Measurements from ENCODE around the gene YLPM1.

The YLPM1 gene

DNA sequence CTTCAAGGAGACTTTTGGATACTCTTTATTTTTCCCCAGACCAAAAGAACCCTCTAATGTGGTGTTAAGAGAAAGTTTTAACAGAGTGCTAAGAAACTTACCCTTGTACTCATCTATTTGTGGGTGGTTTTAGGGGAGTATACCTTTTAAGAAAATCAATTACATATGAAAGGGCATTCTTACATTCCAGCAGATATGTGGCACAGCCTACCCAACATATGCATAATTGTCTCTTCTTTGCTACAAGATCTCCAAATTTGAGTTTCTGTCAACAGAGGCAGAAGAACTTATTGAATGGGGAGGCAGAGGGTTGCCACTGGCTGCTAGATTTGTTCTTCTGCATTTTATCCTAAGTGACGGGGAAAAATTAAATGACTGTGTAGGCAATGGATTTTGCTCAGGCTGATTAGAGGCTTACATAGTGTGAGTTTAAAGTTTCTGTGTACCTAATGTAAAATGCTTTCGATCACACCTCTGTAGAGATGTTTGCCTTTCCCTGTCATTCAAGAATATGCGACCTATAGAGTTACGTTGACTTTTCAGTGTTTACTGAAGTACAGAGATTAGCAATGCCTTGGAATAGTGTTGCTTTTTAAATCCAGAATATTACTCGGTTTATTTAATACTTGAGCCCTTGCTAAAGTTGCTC, 58.3 kb downstream of the YLPM1 start:
- H3K9ac ChIP-seq (ENCODE audit: low read length in 2 of 2): no peak overlapping the region

DNA sequence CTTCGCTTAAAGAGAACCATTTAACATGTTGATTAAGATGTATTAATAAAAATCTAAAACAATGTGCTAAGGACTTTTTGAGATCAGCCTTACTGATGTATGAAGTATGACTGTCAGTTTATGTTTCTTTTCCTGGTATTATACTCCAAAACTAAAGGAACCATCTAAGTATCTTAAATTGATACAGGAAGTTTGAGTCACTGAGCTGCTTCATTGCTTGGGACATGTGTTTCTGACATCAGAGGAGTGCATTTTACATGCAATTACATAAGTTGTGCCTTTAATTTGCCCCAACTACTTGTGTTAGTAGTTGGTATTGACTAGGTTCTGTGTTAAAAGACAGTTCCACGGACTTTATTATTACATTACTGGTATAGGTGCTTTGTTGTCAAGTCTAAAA, 61.9 kb downstream of the YLPM1 start:
- Histone ChIP-seq H3K4me1 (ENCODE audit: control insufficient read depth, insufficient read depth, low read length) (no peaks in the 10 kb centered on the region), H3K9me3 (ENCODE audit: control insufficient read depth in 2 of 2, low read length in 2 of 2) (no peaks in the 10 kb centered on the region), H3K27me3 (ENCODE audit: control insufficient read depth in 1 of 2, insufficient read depth in 2 of 2, low read length in 2 of 2) (no peaks in the 10 kb centered on the region), H3K36me3 (ENCODE audit: control insufficient read depth in 2 of 2, insufficient read depth in 2 of 2, low read length in 2 of 2) (peaks cover 22 to 30% of the 10 kb centered on the region in 2 donors), H3K4me3 (ENCODE audit: low read length in 2 of 2) (no peak overlapping the region), H3K9ac (ENCODE audit: low read length in 2 of 2) (no peak overlapping the region), H3K27ac (ENCODE audit: low read length) (no peak overlapping the region)

More for the DNA sequence above, 58.3 kb downstream of the YLPM1 start:
- no peaks in the 10 kb centered on the region for H3K4me1 ChIP-seq (ENCODE audit: control insufficient read depth, insufficient read depth, low read length)
- H3K4me3 ChIP-seq (ENCODE audit: low read length in 2 of 2): no peak overlapping the region
- no peak overlapping the region for H3K27ac ChIP-seq (ENCODE audit: low read length)
- H3K27me3 ChIP-seq (ENCODE audit: control insufficient read depth in 1 of 2, insufficient read depth in 2 of 2, low read length in 2 of 2): no peaks in the 10 kb centered on the region
- H3K36me3 ChIP-seq (ENCODE audit: control insufficient read depth in 2 of 2, insufficient read depth in 2 of 2, low read length in 2 of 2): peaks cover 30 to 40% of the 10 kb centered on the region in 2 donors
- H3K9me3 ChIP-seq (ENCODE audit: control insufficient read depth in 2 of 2, low read length in 2 of 2): no peaks in the 10 kb centered on the region

DNA sequence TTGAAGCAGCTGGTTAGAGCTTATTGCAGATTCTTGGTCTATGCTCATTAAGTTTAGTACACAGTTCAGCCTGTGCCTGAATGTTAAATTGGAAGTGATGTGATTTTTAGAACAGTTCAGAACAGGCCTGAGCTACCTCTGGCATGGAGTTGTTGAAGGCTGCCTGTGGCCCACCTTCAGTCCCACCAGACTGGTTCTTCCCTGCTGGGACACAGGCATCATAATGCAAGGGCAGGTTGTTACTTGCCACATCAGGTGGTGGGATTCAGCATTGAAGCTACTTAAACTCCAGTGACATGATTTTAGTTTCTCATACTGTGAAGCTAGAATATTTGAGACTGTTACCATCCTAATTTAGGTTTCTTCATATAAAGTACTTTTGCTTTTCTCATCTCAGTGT, 63.5 kb downstream of the YLPM1 start:
- Histone ChIP-seq H3K9ac (ENCODE audit: low read length in 2 of 2) (no peak overlapping the region), H3K36me3 (ENCODE audit: control insufficient read depth in 2 of 2, insufficient read depth in 2 of 2, low read length in 2 of 2) (peaks cover 18 to 30% of the 10 kb centered on the region in 2 donors)

DNA sequence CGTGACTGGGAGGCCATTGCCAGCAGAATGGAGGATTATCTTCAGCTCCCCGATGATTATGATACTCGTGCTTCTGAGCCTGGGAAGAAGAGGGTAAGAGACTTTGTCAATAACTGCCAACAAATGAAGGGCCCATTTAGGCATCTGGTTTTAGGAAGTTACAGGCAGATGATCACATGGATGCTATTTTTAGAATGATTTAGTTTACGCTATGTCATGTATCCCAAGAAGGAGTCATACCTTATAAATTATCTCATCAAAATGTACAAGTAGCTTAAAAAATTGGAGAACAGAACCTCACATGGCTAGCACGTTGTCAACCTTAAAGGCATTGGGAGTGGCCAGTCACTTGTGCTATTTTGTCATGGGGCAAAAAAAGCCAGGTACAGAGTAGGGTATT, 66.1 kb downstream of the YLPM1 start:
- no peaks in the 10 kb centered on the region for H3K9me3 ChIP-seq (ENCODE audit: control insufficient read depth in 2 of 2, low read length in 2 of 2)
- H3K4me3 ChIP-seq (ENCODE audit: low read length in 2 of 2): no peak overlapping the region
- no peak overlapping the region for H3K27ac ChIP-seq (ENCODE audit: low read length)
- no peaks in the 10 kb centered on the region for H3K27me3 ChIP-seq (ENCODE audit: control insufficient read depth in 1 of 2, insufficient read depth in 2 of 2, low read length in 2 of 2)
- H3K4me1 ChIP-seq (ENCODE audit: control insufficient read depth, insufficient read depth, low read length): no peaks in the 10 kb centered on the region
- H3K36me3 ChIP-seq (ENCODE audit: control insufficient read depth in 2 of 2, insufficient read depth in 2 of 2, low read length in 2 of 2): peaks cover 16 to 26% of the 10 kb centered on the region in 2 donors
- no peak overlapping the region for H3K9ac ChIP-seq (ENCODE audit: low read length in 2 of 2)

More for the DNA sequence above, 63.5 kb downstream of the YLPM1 start:
- H3K27me3 ChIP-seq (ENCODE audit: control insufficient read depth in 1 of 2, insufficient read depth in 2 of 2, low read length in 2 of 2): no peaks in the 10 kb centered on the region
- H3K9me3 ChIP-seq (ENCODE audit: control insufficient read depth in 2 of 2, low read length in 2 of 2): no peaks in the 10 kb centered on the region
- no peaks in the 10 kb centered on the region for H3K4me1 ChIP-seq (ENCODE audit: control insufficient read depth, insufficient read depth, low read length)
- no peak overlapping the region for H3K27ac ChIP-seq (ENCODE audit: low read length)
- no peak overlapping the region for H3K4me3 ChIP-seq (ENCODE audit: low read length in 2 of 2)

DNA sequence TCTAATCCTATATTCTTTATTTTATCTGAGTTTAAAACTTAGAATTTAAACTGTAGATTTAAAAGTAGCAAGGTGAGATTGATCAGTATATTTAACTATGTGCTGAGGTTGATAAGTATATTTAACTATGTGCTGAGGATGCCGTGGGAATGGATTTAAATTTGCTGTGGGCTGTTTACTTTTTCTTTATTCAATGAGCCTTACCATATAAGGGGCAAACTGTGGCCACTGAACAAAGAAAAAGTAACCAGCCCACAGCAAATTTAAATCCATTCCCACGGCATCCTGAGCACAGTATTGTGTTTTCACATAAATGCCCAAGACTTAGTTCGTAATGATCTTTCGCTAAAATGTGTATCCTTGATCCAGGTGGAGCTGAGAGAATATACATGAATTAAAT, 69.7 kb downstream of the YLPM1 start:
- H3K27ac ChIP-seq (ENCODE audit: low read length): no peak overlapping the region
- H3K9me3 ChIP-seq (ENCODE audit: control insufficient read depth in 2 of 2, low read length in 2 of 2): no peaks in the 10 kb centered on the region
- no peak overlapping the region for H3K9ac ChIP-seq (ENCODE audit: low read length in 2 of 2)
- no peaks in the 10 kb centered on the region for H3K4me1 ChIP-seq (ENCODE audit: control insufficient read depth, insufficient read depth, low read length)
- peaks cover 20 to 26% of the 10 kb centered on the region in 2 donors for H3K36me3 ChIP-seq (ENCODE audit: control insufficient read depth in 2 of 2, insufficient read depth in 2 of 2, low read length in 2 of 2)
- H3K4me3 ChIP-seq (ENCODE audit: low read length in 2 of 2): no peak overlapping the region
- no peaks in the 10 kb centered on the region for H3K27me3 ChIP-seq (ENCODE audit: control insufficient read depth in 1 of 2, insufficient read depth in 2 of 2, low read length in 2 of 2)

DNA sequence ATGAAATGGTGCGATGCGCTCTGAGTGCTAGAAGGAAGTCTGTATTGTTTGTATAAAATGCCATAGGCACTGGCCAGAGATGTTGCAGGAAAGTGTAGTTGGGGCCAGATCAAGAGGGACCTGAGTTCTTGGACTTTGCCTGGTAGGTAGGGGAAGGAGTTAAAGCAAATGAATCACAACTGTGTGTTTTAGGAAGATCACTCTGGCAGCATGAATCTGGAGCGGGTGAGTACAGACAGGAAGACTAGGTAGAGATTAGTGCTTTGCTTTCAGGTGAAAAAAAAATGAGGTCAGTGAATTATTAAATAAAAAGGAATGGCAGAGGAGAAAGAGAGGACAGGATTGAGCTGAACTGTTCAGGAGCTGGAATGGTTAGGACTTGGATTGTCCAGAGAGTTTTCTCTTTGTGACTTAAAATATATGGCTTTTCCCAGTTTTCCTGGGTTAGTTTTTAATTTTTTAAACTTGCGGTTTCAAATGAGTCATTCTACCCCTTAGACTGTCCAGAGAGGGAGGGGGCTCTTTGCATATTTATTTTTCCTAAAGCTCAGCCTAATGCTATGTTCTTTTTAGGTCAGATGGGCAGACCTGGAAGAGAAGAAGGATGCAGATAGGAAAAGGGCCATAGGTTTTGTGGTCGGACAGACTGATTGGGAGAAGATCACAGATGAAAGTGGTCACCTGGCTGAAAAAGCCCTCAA, 71.7 kb downstream of the YLPM1 start:
- H3K9ac ChIP-seq (ENCODE audit: low read length in 2 of 2): no peak overlapping the region
- no peaks in the 10 kb centered on the region for H3K27me3 ChIP-seq (ENCODE audit: control insufficient read depth in 1 of 2, insufficient read depth in 2 of 2, low read length in 2 of 2)
- H3K4me3 ChIP-seq (ENCODE audit: low read length in 2 of 2): no peak overlapping the region
- no peaks in the 10 kb centered on the region for H3K9me3 ChIP-seq (ENCODE audit: control insufficient read depth in 2 of 2, low read length in 2 of 2)
- H3K36me3 ChIP-seq (ENCODE audit: control insufficient read depth in 2 of 2, insufficient read depth in 2 of 2, low read length in 2 of 2): peaks cover 12 to 16% of the 10 kb centered on the region in 2 donors
- no peaks in the 10 kb centered on the region for H3K4me1 ChIP-seq (ENCODE audit: control insufficient read depth, insufficient read depth, low read length)
- H3K27ac ChIP-seq (ENCODE audit: low read length): no peak overlapping the region

DNA sequence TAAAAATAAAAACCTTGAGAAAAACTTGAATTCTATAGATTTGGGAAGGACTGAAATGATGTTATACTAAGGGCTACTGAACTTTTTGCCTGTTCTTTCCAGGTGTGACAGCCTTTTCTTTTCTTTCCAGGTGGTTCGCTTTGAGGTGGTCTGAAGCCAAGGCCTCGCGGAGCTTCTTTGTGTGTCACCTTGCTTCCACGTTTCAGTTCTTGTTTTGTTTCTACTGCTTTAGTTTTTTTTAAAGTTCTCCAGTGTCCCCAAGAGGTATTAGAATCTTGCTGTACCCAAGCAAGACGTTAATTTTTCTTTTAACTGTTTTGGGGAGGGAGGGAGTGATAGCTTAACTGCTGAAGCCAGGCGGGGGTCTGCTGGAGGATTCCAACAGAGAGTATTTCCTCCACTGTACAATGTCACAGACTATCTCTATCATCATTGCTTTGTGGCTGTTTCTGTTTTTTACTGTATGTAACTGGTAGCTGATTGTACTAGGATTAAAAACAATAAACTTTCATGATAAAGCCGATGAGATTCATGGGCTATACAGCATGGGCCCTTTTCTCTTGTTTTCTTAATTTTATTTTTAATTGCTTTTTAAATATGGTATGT, 72.6 kb downstream of the YLPM1 start:
- Histone ChIP-seq H3K9me3 (ENCODE audit: control insufficient read depth in 2 of 2, low read length in 2 of 2) (no peaks in the 10 kb centered on the region), H3K4me1 (ENCODE audit: control insufficient read depth, insufficient read depth, low read length) (no peaks in the 10 kb centered on the region), H3K27me3 (ENCODE audit: control insufficient read depth in 1 of 2, insufficient read depth in 2 of 2, low read length in 2 of 2) (no peaks in the 10 kb centered on the region), H3K9ac (ENCODE audit: low read length in 2 of 2) (no peak overlapping the region), H3K27ac (ENCODE audit: low read length) (no peak overlapping the region), H3K4me3 (ENCODE audit: low read length in 2 of 2) (no peak overlapping the region), H3K36me3 (ENCODE audit: control insufficient read depth in 2 of 2, insufficient read depth in 2 of 2, low read length in 2 of 2) (peaks cover 10 to 11% of the 10 kb centered on the region in 2 donors)

DNA sequence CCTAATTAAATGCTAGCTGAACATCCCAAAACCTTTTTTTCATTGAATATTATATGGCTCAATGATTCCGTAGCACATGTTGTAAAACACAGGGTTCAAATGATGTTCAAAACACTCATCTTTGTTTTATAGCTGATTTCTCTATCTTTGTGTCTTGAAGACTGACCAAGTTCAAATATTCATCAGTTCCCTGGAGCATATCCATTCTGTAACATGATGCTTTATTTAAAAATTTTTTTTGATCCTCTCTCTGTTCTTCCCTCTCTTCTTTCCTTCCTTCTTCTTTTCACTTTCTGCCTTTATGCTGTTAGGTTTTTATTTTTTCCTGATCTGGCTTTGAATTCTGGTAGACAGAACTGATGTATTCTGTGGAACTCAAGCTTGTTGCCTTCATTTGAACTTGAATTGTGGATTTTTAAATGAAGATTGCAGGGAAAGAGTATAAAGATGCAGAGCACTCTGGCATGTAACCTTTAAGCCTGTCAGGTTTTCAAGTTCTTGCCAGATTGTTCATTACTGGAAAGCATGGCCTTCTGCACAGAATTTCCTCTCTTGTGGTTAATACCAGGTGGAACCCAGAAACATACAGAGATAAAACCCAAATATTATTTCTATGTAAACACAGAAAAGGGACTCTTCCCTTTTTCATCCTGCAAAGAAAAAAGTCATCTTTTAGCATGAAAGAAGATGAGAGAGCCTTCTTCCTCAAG, 73.3 kb downstream of the YLPM1 start:
- no peak overlapping the region for H3K4me3 ChIP-seq (ENCODE audit: low read length in 2 of 2)
- H3K9me3 ChIP-seq (ENCODE audit: control insufficient read depth in 2 of 2, low read length in 2 of 2): no peaks in the 10 kb centered on the region
- H3K9ac ChIP-seq (ENCODE audit: low read length in 2 of 2): no peak overlapping the region
- H3K4me1 ChIP-seq (ENCODE audit: control insufficient read depth, insufficient read depth, low read length): no peaks in the 10 kb centered on the region
- H3K36me3 ChIP-seq (ENCODE audit: control insufficient read depth in 2 of 2, insufficient read depth in 2 of 2, low read length in 2 of 2): peaks cover 6 to 10% of the 10 kb centered on the region in 2 donors
- no peak overlapping the region for H3K27ac ChIP-seq (ENCODE audit: low read length)
- H3K27me3 ChIP-seq (ENCODE audit: control insufficient read depth in 1 of 2, insufficient read depth in 2 of 2, low read length in 2 of 2): no peaks in the 10 kb centered on the region

DNA sequence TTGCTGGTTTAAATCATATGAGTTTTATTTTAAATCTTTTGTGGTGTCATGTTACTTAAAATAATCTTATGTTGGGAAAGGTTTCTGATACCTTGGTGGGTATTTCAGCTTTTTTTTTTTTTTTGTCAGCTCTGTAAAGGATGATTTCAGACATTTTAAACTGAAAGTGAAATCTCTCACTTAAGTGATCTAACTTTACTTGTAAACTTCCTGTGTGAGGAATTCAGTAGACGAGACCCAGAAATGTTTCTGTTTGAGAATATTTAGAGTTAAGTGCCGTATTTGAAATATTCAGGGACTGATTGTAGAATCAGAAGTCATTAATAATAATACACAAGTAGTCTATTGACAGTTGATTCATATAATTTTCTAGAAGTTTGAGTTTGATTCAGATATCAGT, 75.0 kb downstream of the YLPM1 start:
- H3K36me3 ChIP-seq (ENCODE audit: control insufficient read depth in 2 of 2, insufficient read depth in 2 of 2, low read length in 2 of 2): peaks cover 6 to 12% of the 10 kb centered on the region in 2 donors
- H3K4me3 ChIP-seq (ENCODE audit: low read length in 2 of 2): no peak overlapping the region
- H3K27me3 ChIP-seq (ENCODE audit: control insufficient read depth in 1 of 2, insufficient read depth in 2 of 2, low read length in 2 of 2): no peaks in the 10 kb centered on the region
- H3K4me1 ChIP-seq (ENCODE audit: control insufficient read depth, insufficient read depth, low read length): no peaks in the 10 kb centered on the region
- no peak overlapping the region for H3K9ac ChIP-seq (ENCODE audit: low read length in 2 of 2)
- H3K27ac ChIP-seq (ENCODE audit: low read length): no peak overlapping the region
- no peaks in the 10 kb centered on the region for H3K9me3 ChIP-seq (ENCODE audit: control insufficient read depth in 2 of 2, low read length in 2 of 2)

DNA sequence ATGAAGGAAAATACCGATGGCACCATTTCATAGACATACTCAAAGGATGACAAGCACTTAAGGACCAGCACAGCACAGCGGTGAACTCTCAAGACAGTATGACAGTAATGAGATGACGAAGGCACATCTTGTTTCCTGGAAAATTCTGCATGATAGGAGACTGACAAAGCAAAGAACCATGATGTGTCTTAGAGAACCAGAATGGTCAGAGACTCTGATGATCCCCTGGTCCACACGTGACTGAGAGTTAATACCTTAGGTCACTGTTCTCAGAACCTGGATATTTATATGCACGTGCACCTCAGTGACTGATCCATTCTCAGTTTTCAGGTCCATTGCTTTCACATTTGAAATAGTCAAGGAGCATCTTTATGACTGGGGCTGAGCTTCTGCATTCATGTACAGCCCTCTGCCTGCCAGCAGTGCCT, 77.5 kb downstream of the YLPM1 start:
- H3K9me3 ChIP-seq (ENCODE audit: control insufficient read depth in 2 of 2, low read length in 2 of 2): no peaks in the 10 kb centered on the region
- H3K27me3 ChIP-seq (ENCODE audit: control insufficient read depth in 1 of 2, insufficient read depth in 2 of 2, low read length in 2 of 2): no peaks in the 10 kb centered on the region
- H3K27ac ChIP-seq (ENCODE audit: low read length): no peak overlapping the region
- no peak overlapping the region for H3K4me3 ChIP-seq (ENCODE audit: low read length in 2 of 2)
- peaks cover 6 to 11% of the 10 kb centered on the region in 2 donors for H3K36me3 ChIP-seq (ENCODE audit: control insufficient read depth in 2 of 2, insufficient read depth in 2 of 2, low read length in 2 of 2)
- H3K4me1 ChIP-seq (ENCODE audit: control insufficient read depth, insufficient read depth, low read length): no peaks in the 10 kb centered on the region
- H3K9ac ChIP-seq (ENCODE audit: low read length in 2 of 2): no peak overlapping the region
